Islet precursor cell (in vitro differentiated cells): ENCODE results near the gene PCDHA5.

Source experiments
- DNase-seq: peaks from one replicate; pipeline ENCODE4 v3.0.0-alpha.2; 2018

Gene PCDHA5

DNA sequence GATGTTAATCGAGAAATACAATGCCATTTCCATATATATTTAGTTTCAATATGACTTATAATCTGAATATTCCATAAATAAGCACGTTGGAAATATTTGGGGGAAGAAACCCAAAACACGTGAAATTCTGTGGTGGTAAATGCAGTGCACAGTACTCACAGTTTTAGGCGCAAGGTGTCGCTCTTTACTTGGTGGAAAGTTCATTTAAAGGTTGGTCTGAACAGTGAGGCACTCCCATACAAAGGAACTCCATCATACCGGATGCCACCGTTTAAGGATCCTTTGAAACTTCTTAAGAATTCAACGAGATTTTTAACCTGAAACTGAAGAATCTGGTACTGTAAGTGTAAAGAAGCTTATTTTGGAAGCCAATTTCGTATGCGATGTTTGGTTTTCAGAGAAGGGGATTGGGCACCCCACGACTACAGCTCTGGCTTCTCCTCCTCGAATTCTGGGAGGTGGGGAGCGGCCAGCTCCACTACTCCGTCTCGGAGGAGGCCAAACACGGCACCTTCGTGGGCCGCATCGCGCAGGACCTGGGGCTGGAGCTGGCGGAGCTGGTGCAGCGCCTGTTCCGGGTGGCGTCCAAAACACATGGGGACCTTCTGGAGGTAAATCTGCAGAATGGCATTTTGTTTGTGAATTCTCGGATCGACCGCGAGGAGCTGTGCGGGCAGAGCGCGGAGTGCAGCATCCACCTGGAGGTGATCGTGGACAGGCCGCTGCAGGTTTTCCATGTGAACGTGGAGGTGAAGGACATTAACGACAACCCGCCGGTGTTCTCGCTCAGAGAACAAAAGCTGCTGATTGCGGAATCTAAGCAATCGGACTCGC, 47.5 kb downstream of the PCDHA5 start, which contains the start of gene PCDHA11:
TSS of gene PCDHA11 (plus strand) at position 237 of the 834 bp plus-strand sequence. CDS start at position 384, 147 bp downstream.
- peak; percentile 67 for DNase-seq

DNA sequence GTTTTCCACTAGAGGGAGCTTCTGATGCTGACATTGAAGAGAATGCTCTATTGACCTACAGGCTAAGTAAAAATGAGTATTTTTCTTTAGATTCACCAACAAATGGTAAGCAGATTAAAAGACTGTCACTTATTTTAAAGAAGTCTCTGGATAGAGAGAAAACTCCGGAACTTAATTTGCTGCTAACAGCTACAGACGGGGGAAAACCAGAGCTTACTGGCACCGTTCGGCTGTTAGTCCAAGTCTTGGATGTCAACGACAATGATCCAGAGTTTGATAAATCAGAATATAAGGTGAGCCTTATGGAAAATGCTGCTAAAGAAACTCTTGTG, 48.1 kb downstream of the PCDHA5 start:
- no peak for DNase-seq

DNA sequence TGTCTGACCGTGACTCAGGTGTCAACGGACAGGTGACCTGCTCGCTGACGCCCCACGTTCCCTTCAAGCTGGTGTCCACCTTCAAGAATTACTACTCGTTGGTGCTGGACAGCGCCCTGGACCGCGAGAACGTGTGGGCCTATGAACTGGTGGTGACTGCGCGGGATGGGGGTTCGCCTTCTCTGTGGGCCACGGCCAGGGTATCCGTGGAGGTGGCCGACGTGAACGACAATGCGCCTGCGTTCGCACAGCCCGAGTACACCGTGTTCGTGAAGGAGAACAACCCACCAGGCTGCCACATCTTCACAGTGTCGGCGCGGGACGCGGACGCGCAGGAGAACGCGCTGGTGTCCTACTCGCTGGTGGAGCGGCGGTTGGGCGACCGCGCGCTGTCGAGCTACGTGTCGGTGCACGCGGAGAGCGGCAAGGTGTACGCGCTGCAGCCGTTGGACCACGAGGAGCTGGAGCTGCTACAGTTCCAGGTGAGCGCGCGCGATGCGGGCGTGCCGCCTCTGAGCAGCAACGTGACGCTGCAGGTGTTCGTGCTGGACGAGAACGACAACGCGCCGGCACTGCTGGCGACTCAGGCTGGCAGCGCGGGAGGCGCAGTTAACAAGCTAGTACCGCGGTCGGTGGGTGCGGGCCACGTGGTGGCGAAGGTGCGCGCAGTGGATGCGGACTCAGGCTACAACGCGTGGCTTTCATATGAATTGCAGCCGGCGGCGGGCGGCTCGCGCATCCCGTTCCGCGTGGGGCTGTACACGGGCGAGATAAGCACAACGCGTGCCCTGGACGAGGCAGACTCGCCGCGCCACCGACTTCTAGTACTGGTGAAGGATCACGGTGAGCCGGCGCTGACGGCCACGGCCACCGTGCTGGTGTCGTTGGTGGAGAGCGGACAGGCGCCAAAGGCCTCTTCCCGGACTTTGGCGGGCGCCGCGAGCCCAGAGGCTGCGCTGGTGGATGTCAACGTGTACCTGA, 49.1 kb downstream of the PCDHA5 start:
- no peak for DNase-seq
